Neural cell (in vitro differentiated cells): ENCODE measurements around the gene LRRC31. TPM values are rescaled to one million over a fixed set of nuclear protein-coding genes. Genes with fewer than 3 reads are reported as not detected.

Experiments used
- H2AFZ ChIP-seq: fragments of 200-600, 300-800 bp; sonication (generic), shearing (Covaris generic); 2 replicates; pipeline ENCODE4 v1.6.0; 2014; ENCODE audit warnings: low read depth, mild to moderate bottlenecking, antibody characterized with exemption, low read length, moderate library complexity
- H3F3A ChIP-seq: fragments of 200-600 bp; shearing (Covaris generic); 2 replicates; pipeline ENCODE4 v1.6.1; 2016; ENCODE audit warnings: mild to moderate bottlenecking, moderate library complexity, mixed read lengths, antibody characterized with exemption, low read length; ENCODE audit not compliant: insufficient read depth, poor library complexity, severe bottlenecking
- H3K27ac ChIP-seq: fragments of 200-600, 300-800 bp; sonication (generic), shearing (Covaris generic); 2 replicates; pipeline ENCODE4 v1.5.1; 2014; ENCODE audit warnings: mild to moderate bottlenecking, low read length, moderate library complexity
- H3K27me3 ChIP-seq: fragments of 300-800, 200-600 bp; sonication (generic), shearing (Covaris generic); 2 replicates; pipeline ENCODE4 v1.6.0; 2014; ENCODE audit warnings: mild to moderate bottlenecking, low read depth, low read length, moderate library complexity; ENCODE audit not compliant: insufficient read depth
- H3K36me3 ChIP-seq: fragments of 300-800, 200-600 bp; sonication (generic), shearing (Covaris generic); 2 replicates; pipeline ENCODE4 v1.5.1; 2014; ENCODE audit warnings: mild to moderate bottlenecking, antibody characterized with exemption, low read length, moderate library complexity; ENCODE audit not compliant: insufficient read depth
- H3K4me2 ChIP-seq: fragments of 300-800, 200-600 bp; sonication (generic), shearing (Covaris generic); 2 replicates; pipeline ENCODE4 v1.6.0; 2014; ENCODE audit warnings: mild to moderate bottlenecking, low read length
- H3K4me3 ChIP-seq: fragments of 300-800, 200-600 bp; sonication (generic), shearing (Covaris generic); 2 replicates; pipeline ENCODE4 v1.5.1; 2014; ENCODE audit warnings: mild to moderate bottlenecking, low read length, moderate library complexity
- H3K79me2 ChIP-seq: fragments of 200-600 bp; shearing (Covaris generic); replicated peaks from 2 replicates; pipeline ENCODE4 v1.6.0; 2014; ENCODE audit warnings: mild to moderate bottlenecking, low read length, moderate library complexity; ENCODE audit not compliant: insufficient read depth
- H3K9ac ChIP-seq: fragments of 300-800, 200-600 bp; sonication (generic), shearing (Covaris generic); 2 replicates; pipeline ENCODE4 v1.6.1; 2016; ENCODE audit warnings: mild to moderate bottlenecking, low read length, mixed read lengths
- H3K9me2 ChIP-seq: fragments of 200-600 bp; shearing (Covaris generic); 2 replicates; pipeline ENCODE4 v1.6.1; 2016; ENCODE audit warnings: mild to moderate bottlenecking, low read length, mixed read lengths; ENCODE audit not compliant: insufficient read depth
- H3K9me3 ChIP-seq: fragments of 200-600, 300-800 bp; sonication (generic), shearing (Covaris generic); 2 replicates; pipeline ENCODE4 v1.6.1; 2016; ENCODE audit warnings: mild to moderate bottlenecking, mixed run types, low read length, moderate library complexity, mixed read lengths
- H4K20me1 ChIP-seq: fragments of 200-600 bp; shearing (Covaris generic); 2 replicates; pipeline ENCODE4 v1.6.1; 2016; ENCODE audit warnings: mild to moderate bottlenecking, mixed run types; ENCODE audit not compliant: insufficient read depth
- EP300 ChIP-seq: fragments of 450-650 bp; conservative IDR thresholded peaks from 2 replicates; pipeline ENCODE4 v1.6.1; 2014; ENCODE audit warnings: antibody characterized with exemption, mild to moderate bottlenecking, moderate library complexity; ENCODE audit not compliant: poor library complexity, severe bottlenecking
- EZH2 ChIP-seq: fragments of 200-600, 300-800 bp; shearing (Covaris generic), sonication (generic); IDR thresholded peaks from 2 replicates; pipeline ENCODE4 v1.6.1; 2014; ENCODE audit warnings: antibody characterized with exemption, low read length, borderline replicate concordance, mild to moderate bottlenecking; ENCODE audit not compliant: insufficient read depth, poor library complexity, severe bottlenecking
- MXI1 ChIP-seq: fragments of 450-650 bp; conservative IDR thresholded peaks from 2 replicates; pipeline ENCODE4 v1.6.1; 2014; ENCODE audit warnings: antibody characterized with exemption, mild to moderate bottlenecking; ENCODE audit not compliant: poor library complexity, severe bottlenecking
- POLR2AphosphoS5 ChIP-seq: IDR thresholded peaks from 2 replicates; pipeline ENCODE4 v1.6.1; 2012
- RAD21 ChIP-seq: fragments of 450-650 bp; conservative IDR thresholded peaks from 2 replicates; pipeline ENCODE4 v1.6.1; 2014; ENCODE audit warnings: antibody characterized with exemption, mild to moderate bottlenecking, moderate library complexity
- SMC3 ChIP-seq: fragments of 450-650 bp; conservative IDR thresholded peaks from 2 replicates; pipeline ENCODE4 v1.6.1; 2014; ENCODE audit warnings: antibody characterized with exemption, mild to moderate bottlenecking, moderate library complexity; ENCODE audit not compliant: poor library complexity
- TAF1 ChIP-seq: IDR thresholded peaks from 2 replicates; pipeline ENCODE4 v1.6.1; 2012; ENCODE audit warnings: low read depth
- polyA plus RNA-seq: library from polyadenylated mRNA; depleted of rRNA; stranded (reverse); fragments of >200 nt; gene quantifications from 2 replicates; pipeline ENCODE4 v1.2.3, GENCODE V29; 2014
- TF ChIP-seq, protein P1 (sequence below): IDR thresholded peaks from 2 replicates; pipeline ENCODE4 v1.6.1; 2012; ENCODE audit warnings: borderline replicate concordance
- TF ChIP-seq, protein P2 (sequence below): fragments of 450-650 bp; IDR thresholded peaks from 2 replicates; pipeline ENCODE4 v1.5.1; 2014; ENCODE audit warnings: antibody characterized with exemption, mild to moderate bottlenecking, moderate library complexity; ENCODE audit not compliant: poor library complexity, severe bottlenecking

Gene LRRC31
- polyA plus RNA-seq, 1 donor from 2014 or later, result not detected

DNA sequence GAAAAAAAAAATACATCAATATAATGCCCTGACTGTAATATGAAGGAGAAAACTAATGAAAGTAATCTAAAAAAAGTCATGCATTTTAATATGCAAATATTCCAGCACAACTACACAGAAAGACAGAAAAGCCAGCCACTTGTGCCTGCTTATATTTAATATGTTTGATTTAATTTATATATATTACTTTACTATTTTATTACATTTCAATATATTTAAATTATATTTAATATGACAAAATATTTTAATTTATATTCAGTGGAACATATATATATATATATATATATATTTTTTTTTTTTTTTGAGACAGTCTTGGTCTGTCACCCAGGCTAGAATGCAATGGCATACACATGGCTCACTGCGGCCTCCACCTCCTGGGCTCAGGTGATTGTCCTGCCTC is 27.5 kb upstream of the LRRC31 start:
- TF ChIP-seq TAF1 (no peak), RAD21 (no peak), MXI1 (no peak), EP300 (no peak), EZH2 (no peak)
- TF ChIP-seq, protein P1, sequence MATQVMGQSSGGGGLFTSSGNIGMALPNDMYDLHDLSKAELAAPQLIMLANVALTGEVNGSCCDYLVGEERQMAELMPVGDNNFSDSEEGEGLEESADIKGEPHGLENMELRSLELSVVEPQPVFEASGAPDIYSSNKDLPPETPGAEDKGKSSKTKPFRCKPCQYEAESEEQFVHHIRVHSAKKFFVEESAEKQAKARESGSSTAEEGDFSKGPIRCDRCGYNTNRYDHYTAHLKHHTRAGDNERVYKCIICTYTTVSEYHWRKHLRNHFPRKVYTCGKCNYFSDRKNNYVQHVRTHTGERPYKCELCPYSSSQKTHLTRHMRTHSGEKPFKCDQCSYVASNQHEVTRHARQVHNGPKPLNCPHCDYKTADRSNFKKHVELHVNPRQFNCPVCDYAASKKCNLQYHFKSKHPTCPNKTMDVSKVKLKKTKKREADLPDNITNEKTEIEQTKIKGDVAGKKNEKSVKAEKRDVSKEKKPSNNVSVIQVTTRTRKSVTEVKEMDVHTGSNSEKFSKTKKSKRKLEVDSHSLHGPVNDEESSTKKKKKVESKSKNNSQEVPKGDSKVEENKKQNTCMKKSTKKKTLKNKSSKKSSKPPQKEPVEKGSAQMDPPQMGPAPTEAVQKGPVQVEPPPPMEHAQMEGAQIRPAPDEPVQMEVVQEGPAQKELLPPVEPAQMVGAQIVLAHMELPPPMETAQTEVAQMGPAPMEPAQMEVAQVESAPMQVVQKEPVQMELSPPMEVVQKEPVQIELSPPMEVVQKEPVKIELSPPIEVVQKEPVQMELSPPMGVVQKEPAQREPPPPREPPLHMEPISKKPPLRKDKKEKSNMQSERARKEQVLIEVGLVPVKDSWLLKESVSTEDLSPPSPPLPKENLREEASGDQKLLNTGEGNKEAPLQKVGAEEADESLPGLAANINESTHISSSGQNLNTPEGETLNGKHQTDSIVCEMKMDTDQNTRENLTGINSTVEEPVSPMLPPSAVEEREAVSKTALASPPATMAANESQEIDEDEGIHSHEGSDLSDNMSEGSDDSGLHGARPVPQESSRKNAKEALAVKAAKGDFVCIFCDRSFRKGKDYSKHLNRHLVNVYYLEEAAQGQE, result no peak
- no peak overlapping the region for H3K4me3 ChIP-seq
- no peaks in the 10 kb centered on the region for H3F3A ChIP-seq
- H3K79me2 ChIP-seq, result no peaks in the 10 kb centered on the region
- H3K9me3 ChIP-seq, result no peaks in the 10 kb centered on the region
- H3K27me3 ChIP-seq, result no peaks in the 10 kb centered on the region
- H4K20me1 ChIP-seq, result no peaks in the 10 kb centered on the region
- H2AFZ ChIP-seq, result no peak overlapping the region
- no peak overlapping the region for H3K9ac ChIP-seq
- no peaks in the 10 kb centered on the region for H3K36me3 ChIP-seq
- H3K27ac ChIP-seq, result no peak overlapping the region
- H3K9me2 ChIP-seq, result no peaks in the 10 kb centered on the region
- no peak overlapping the region for H3K4me2 ChIP-seq

DNA sequence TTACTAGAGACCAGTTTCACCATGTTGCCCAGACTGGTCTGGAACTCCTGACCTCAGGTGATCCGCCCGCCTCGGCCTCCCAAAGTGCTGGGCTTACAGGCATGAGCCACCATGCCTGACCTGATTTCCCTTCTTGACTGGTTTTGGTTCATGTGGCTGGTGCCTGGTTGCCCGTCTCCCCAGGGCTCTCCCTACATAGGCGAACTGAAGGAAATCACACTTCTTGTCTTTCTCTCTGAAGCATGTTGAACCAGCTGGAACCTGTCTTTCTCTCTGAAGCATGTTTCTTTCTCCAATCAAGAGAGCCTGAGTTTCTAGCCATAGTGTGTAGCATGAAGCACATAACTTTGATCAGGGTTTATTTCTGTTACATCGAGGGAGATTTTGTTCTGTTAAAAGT is 25.3 kb upstream of the LRRC31 start:
- Histone ChIP-seq H3K27me3 (no peaks in the 10 kb centered on the region), H3K36me3 (no peaks in the 10 kb centered on the region), H4K20me1 (no peaks in the 10 kb centered on the region), H3K4me2 (no peak overlapping the region), H3F3A (no peaks in the 10 kb centered on the region), H3K27ac (no peak overlapping the region), H2AFZ (no peak overlapping the region), H3K4me3 (no peak overlapping the region), H3K79me2 (no peaks in the 10 kb centered on the region), H3K9me3 (no peaks in the 10 kb centered on the region), H3K9me2 (no peaks in the 10 kb centered on the region), H3K9ac (no peak overlapping the region)
- TF ChIP-seq MXI1 (no peak), POLR2AphosphoS5 (no peak), RAD21 (no peak), SMC3 (no peak), TAF1 (no peak), EP300 (no peak), EZH2 (no peak)
- TF ChIP-seq, protein P2, sequence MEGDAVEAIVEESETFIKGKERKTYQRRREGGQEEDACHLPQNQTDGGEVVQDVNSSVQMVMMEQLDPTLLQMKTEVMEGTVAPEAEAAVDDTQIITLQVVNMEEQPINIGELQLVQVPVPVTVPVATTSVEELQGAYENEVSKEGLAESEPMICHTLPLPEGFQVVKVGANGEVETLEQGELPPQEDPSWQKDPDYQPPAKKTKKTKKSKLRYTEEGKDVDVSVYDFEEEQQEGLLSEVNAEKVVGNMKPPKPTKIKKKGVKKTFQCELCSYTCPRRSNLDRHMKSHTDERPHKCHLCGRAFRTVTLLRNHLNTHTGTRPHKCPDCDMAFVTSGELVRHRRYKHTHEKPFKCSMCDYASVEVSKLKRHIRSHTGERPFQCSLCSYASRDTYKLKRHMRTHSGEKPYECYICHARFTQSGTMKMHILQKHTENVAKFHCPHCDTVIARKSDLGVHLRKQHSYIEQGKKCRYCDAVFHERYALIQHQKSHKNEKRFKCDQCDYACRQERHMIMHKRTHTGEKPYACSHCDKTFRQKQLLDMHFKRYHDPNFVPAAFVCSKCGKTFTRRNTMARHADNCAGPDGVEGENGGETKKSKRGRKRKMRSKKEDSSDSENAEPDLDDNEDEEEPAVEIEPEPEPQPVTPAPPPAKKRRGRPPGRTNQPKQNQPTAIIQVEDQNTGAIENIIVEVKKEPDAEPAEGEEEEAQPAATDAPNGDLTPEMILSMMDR, result no peak
- TF ChIP-seq, protein P1, result no peak
